HepG2 (cell line): ENCODE results near the gene CYP27B1. TPM values are rescaled to one million over a fixed set of nuclear protein-coding genes. Genes with fewer than 3 reads are reported as not detected.
A peak's percentile ranks its signal among the peaks of the same experiment; 100 is the strongest.

ENCODE experiments used
- ARNTL ChIP-seq: sonication (generic); formaldehyde crosslinking; IDR thresholded peaks from 2 replicates; pipeline ENCODE4 v1.4.0; 2020; ENCODE audit warnings: mild to moderate bottlenecking, missing genetic modification reagents
- CAMTA2 ChIP-seq: sonication (generic); formaldehyde crosslinking; IDR thresholded peaks from 2 replicates; pipeline ENCODE4 v1.4.0; 2020; ENCODE audit warnings: mild to moderate bottlenecking, missing genetic modification reagents, borderline replicate concordance
- EHMT2 ChIP-seq: fragments of 200-600 bp; sonication (generic); IDR thresholded peaks from 2 replicates; pipeline ENCODE4 v1.7.0; 2017; ENCODE audit warnings: antibody characterized with exemption, low read depth, low read length, borderline replicate concordance
- FOXP1 ChIP-seq, 2 experiments: fragments of 450-650 bp in 1 of 2; IDR thresholded peaks; 2 replicates each; pipeline ENCODE4 v1.6.1; 2017 to 2018; ENCODE audit warnings: antibody characterized with exemption in 1 of 2
- FUBP1 ChIP-seq: sonication (generic); formaldehyde crosslinking; IDR thresholded peaks from 2 replicates; pipeline ENCODE4 v1.5.1; 2020; ENCODE audit warnings: missing genetic modification reagents, mild to moderate bottlenecking, borderline replicate concordance
- HIC2 ChIP-seq: sonication (generic); formaldehyde crosslinking; IDR thresholded peaks from 2 replicates; pipeline ENCODE4 v1.9.0; 2022; ENCODE audit warnings: low read depth, missing genetic modification reagents
- HMGA1 ChIP-seq: sonication (generic); formaldehyde crosslinking; conservative IDR thresholded peaks from 2 replicates; pipeline ENCODE4 v1.4.0; 2020; ENCODE audit warnings: missing genetic modification reagents
- KMT2A ChIP-seq: sonication (generic); formaldehyde crosslinking; IDR thresholded peaks from 2 replicates; pipeline ENCODE4 v1.4.0; 2020; ENCODE audit warnings: missing genetic modification reagents
- NPAS2 ChIP-seq: sonication (generic); formaldehyde crosslinking; IDR thresholded peaks from 2 replicates; pipeline ENCODE4 v1.8.0; 2022; ENCODE audit warnings: mild to moderate bottlenecking, missing genetic modification reagents, borderline replicate concordance
- RFX3 ChIP-seq: IDR thresholded peaks from 2 replicates; pipeline ENCODE4 v1.6.1; 2016; ENCODE audit warnings: missing biosample characterization, missing genetic modification reagents
- SETDB1 ChIP-seq: sonication (generic); formaldehyde crosslinking; IDR thresholded peaks from 2 replicates; pipeline ENCODE4 v1.5.1; 2020; ENCODE audit warnings: missing genetic modification reagents, mild to moderate bottlenecking, borderline replicate concordance
- TMF1 ChIP-seq: sonication (generic); formaldehyde crosslinking; IDR thresholded peaks from 2 replicates; pipeline ENCODE4 v1.8.1; 2022; ENCODE audit warnings: low read depth, missing genetic modification reagents
- ZFP90 ChIP-seq: sonication (generic); formaldehyde crosslinking; IDR thresholded peaks from 2 replicates; pipeline ENCODE4 v1.8.0; 2022; ENCODE audit warnings: missing genetic modification reagents, mild to moderate bottlenecking, inconsistent platforms, borderline replicate concordance
- ZNF326 ChIP-seq: sonication (generic); formaldehyde crosslinking; IDR thresholded peaks from 2 replicates; pipeline ENCODE4 v1.4.0; 2020; ENCODE audit warnings: missing genetic modification reagents, borderline replicate concordance
- ZNF451 ChIP-seq: sonication (generic); formaldehyde crosslinking; IDR thresholded peaks from 2 replicates; pipeline ENCODE4 v1.5.0; 2020; ENCODE audit warnings: mild to moderate bottlenecking, missing genetic modification reagents
- ZNF496 ChIP-seq: sonication (generic); formaldehyde crosslinking; IDR thresholded peaks from 2 replicates; pipeline ENCODE4 v1.8.1; 2023; ENCODE audit warnings: mild to moderate bottlenecking, moderate library complexity, missing genetic modification reagents; ENCODE audit not compliant: insufficient replicate concordance
- ZNF850 ChIP-seq: sonication (generic); formaldehyde crosslinking; conservative IDR thresholded peaks from 2 replicates; pipeline ENCODE4 v1.9.0; 2021; ENCODE audit warnings: mild to moderate bottlenecking, missing genetic modification reagents
- polyA plus RNA-seq, 8 experiments: library from polyadenylated mRNA; depleted of rRNA in 3 of 8; stranded (reverse) in 7 of 8; unstranded in 1 of 8; fragments of >200 nt; fragmentation: Illumina TruSeq in 4 of 8; extraction: Trizol in 4 of 8; gene quantifications; 2 replicates each; pipeline versions ENCODE4 v1.2.1 to v1.2.3, GENCODE V29; 2011 to 2016; ENCODE audit warnings: low read depth in 4 of 8, missing spikeins in 1 of 8, mixed read lengths in 1 of 8; ENCODE audit not compliant: insufficient read depth in 1 of 8
- total RNA-seq, 5 experiments: library from RNA; depleted of rRNA; stranded (reverse); fragments of >200 nt; fragmentation: Illumina TruSeq; extraction: Trizol; gene quantifications; 2 replicates each; pipeline ENCODE4 v1.2.3, GENCODE V29; 2016; ENCODE audit warnings: low read depth in 1 of 5
- TF ChIP-seq, protein P1 (sequence below): sonication (generic); formaldehyde crosslinking; IDR thresholded peaks from 2 replicates; pipeline ENCODE4 v1.4.0; 2020; ENCODE audit warnings: missing genetic modification reagents, borderline replicate concordance
- TF ChIP-seq, protein P2 (sequence below): IDR thresholded peaks from 2 replicates; pipeline ENCODE4 v1.6.1; 2016; ENCODE audit warnings: missing compliant biosample characterization, missing genetic modification reagents, borderline replicate concordance
- TF ChIP-seq, protein P3 (sequence below): sonication (generic); formaldehyde crosslinking; IDR thresholded peaks from 2 replicates; pipeline ENCODE4 v1.8.0; 2022; ENCODE audit warnings: mild to moderate bottlenecking, missing genetic modification reagents, borderline replicate concordance

The CYP27B1 gene
- total and polyA plus RNA-seq, 2 of the 13 experiments (the other 11 are each of a cell fraction or from before 2014, with no cell fraction given): 2.3 to 3.0 TPM

DNA sequence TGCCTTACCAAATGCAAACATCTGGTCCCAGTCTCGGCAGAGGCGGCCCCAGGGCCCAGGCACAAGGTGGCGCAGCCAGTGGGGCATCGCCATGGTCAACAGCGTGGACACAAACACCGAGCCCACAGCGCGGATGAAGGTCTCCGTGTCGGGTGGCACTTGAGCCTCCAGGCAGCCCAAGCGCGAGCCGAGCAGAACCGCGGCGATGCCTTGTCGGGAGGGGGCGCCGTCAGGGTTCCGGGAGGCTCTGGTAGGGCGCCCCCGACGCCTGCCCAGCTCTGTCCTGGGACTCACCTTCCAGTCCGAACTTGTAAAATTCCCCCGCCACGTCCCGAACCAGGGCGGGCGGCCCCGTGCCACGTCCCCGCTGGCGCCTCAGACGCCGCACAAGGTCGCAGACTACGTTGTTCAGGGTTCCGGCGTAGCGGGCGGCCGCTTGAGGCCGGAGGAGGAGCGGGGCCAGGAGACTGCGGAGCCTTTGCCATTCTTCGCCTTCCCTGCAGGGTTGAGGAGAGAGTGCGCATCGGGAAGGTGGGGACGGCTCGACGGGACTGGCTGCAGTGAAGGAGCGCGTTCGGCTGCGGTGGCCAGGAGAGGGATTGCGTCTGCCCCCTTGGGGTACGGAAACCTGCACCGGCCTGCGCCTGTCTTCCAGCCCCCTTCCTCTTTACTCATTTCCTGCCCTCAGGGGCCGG, 1.7 kb downstream of the CYP27B1 start (continued):
- TF ChIP-seq, protein P1, sequence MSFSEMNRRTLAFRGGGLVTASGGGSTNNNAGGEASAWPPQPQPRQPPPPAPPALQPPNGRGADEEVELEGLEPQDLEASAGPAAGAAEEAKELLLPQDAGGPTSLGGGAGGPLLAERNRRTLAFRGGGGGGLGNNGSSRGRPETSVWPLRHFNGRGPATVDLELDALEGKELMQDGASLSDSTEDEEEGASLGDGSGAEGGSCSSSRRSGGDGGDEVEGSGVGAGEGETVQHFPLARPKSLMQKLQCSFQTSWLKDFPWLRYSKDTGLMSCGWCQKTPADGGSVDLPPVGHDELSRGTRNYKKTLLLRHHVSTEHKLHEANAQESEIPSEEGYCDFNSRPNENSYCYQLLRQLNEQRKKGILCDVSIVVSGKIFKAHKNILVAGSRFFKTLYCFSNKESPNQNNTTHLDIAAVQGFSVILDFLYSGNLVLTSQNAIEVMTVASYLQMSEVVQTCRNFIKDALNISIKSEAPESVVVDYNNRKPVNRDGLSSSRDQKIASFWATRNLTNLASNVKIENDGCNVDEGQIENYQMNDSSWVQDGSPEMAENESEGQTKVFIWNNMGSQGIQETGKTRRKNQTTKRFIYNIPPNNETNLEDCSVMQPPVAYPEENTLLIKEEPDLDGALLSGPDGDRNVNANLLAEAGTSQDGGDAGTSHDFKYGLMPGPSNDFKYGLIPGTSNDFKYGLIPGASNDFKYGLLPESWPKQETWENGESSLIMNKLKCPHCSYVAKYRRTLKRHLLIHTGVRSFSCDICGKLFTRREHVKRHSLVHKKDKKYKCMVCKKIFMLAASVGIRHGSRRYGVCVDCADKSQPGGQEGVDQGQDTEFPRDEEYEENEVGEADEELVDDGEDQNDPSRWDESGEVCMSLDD: peak; percentile 51; the same call in 1 of the 2 replicates
- TF ChIP-seq FOXP1 (IDR thresholded peaks at IDR 0.05) (no peak), FOXP1 (CRISPR knock-in tag; IDR thresholded peaks at IDR 0.05) (no peak), HMGA1 (CRISPR knock-in tag) (no peak), ZFP90 (CRISPR knock-in tag) (peak; percentile 37; the same call in 1 of the 2 replicates), ZNF850 (CRISPR knock-in tag) (no peak), FUBP1 (no peak), HIC2 (CRISPR knock-in tag) (no peak), ZNF326 (CRISPR knock-in tag) (no peak), SETDB1 (CRISPR knock-in tag) (no peak), NPAS2 (CRISPR knock-in tag) (no peak), ARNTL (CRISPR knock-in tag) (no peak), ZNF496 (CRISPR knock-in tag) (no peak), CAMTA2 (CRISPR knock-in tag) (no peak), TMF1 (CRISPR knock-in tag) (no peak), ZNF451 (CRISPR knock-in tag) (no peak), KMT2A (CRISPR knock-in tag) (peak; percentile 56; the same call in 1 of the 2 replicates), EHMT2 (no peak), RFX3 (CRISPR knock-in tag) (no peak)
- TF ChIP-seq, protein P2, sequence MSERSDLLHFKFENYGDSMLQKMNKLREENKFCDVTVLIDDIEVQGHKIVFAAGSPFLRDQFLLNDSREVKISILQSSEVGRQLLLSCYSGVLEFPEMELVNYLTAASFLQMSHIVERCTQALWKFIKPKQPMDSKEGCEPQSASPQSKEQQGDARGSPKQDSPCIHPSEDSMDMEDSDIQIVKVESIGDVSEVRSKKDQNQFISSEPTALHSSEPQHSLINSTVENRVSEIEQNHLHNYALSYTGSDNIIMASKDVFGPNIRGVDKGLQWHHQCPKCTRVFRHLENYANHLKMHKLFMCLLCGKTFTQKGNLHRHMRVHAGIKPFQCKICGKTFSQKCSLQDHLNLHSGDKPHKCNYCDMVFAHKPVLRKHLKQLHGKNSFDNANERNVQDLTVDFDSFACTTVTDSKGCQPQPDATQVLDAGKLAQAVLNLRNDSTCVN (CRISPR knock-in tag): no peak
- TF ChIP-seq, protein P3, sequence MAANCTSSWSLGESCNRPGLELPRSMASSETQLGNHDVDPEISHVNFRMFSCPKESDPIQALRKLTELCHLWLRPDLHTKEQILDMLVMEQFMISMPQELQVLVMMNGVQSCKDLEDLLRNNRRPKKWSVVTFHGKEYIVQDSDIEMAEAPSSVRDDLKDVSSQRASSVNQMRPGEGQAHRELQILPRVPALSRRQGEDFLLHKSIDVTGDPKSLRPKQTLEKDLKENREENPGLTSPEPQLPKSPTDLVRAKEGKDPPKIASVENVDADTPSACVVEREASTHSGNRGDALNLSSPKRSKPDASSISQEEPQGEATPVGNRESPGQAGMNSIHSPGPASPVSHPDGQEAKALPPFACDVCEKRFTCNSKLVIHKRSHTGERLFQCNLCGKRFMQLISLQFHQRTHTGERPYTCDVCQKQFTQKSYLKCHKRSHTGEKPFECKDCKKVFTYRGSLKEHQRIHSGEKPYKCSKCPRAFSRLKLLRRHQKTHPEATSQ (CRISPR knock-in tag): no peak
